GM08714 (cell line): Measurements from ENCODE around the gene OTOP1.
"Not testable (repeated sequence)": the region's sequence is repeated elsewhere in the genome, so short reads cannot be mapped to it uniquely, and the experiment has no call there.

ENCODE experiments used
- H3K4me3 ChIP-seq: fragments of 200-500 bp; sonication (Bioruptor generic); 2 replicates; pipeline ENCODE4 v1.5.1; 2014; ENCODE audit warnings: mild to moderate bottlenecking, low read length, inconsistent platforms
- ZNF274 ChIP-seq: IDR thresholded peaks from 2 replicates; pipeline ENCODE4 v1.6.1; 2012; ENCODE audit warnings: mild to moderate bottlenecking, low read depth, low read length

OTOP1 gene

GRCh38 chr4:4248885-4249203 is 22.1 kb upstream of the OTOP1 start:
- TF ChIP-seq ZNF274 = no peak
- peak overlapping the region; percentile 94; the same call in 1 of the 2 replicates for H3K4me3 ChIP-seq

- TF ChIP-seq ZNF274 = no peak
- peak within 1 kb of the TSS; percentile 94 for H3K4me3 ChIP-seq
Observed at GRCh38 chr4:4248029-4248884, 21.5 kb upstream of the OTOP1 start, which contains the start of gene TMEM128. TSS of gene TMEM128 (minus strand) at chr4:4248223. CDS start at chr4:4248202, 21 bp downstream.

GRCh38 chr4:4247696-4248028 is 20.9 kb upstream of the OTOP1 start:
- no peak for TF ChIP-seq ZNF274
- H3K4me3 ChIP-seq = peak overlapping the region; percentile 94

GRCh38 chr4:4245172-4245571 is 18.4 kb upstream of the OTOP1 start:
- no peak for TF ChIP-seq ZNF274
- no peak overlapping the region for H3K4me3 ChIP-seq

- H3K4me3 ChIP-seq = not testable (repeated sequence)
Observed at GRCh38 chr4:4239551-4239950, 12.8 kb upstream of the OTOP1 start.

- no peak for TF ChIP-seq ZNF274
- H3K4me3 ChIP-seq = no peak overlapping the region
Observed at GRCh38 chr4:4233610-4234009, 6.9 kb upstream of the OTOP1 start.

- no peak for TF ChIP-seq ZNF274
Observed at GRCh38 chr4:4228356-4228668, 1.6 kb upstream of the OTOP1 start.

GRCh38 chr4:4227510-4228355 is 1.0 kb upstream of the OTOP1 start:
- no peak for TF ChIP-seq ZNF274
- no peak overlapping the region for H3K4me3 ChIP-seq

More at GRCh38 chr4:4228356-4228668, 1.6 kb upstream of the OTOP1 start:
- no peak overlapping the region for H3K4me3 ChIP-seq

GRCh38 chr4:4225915-4226605 is 669 bp downstream of the OTOP1 start:
- no peak for TF ChIP-seq ZNF274
- no peak overlapping the region for H3K4me3 ChIP-seq

- TF ChIP-seq ZNF274 = no peak
- no peak overlapping the region for H3K4me3 ChIP-seq
Observed at GRCh38 chr4:4217113-4217512, 9.6 kb downstream of the OTOP1 start.

GRCh38 chr4:4216648-4217047 is 10.1 kb downstream of the OTOP1 start:
- H3K4me3 ChIP-seq = no peak overlapping the region
- TF ChIP-seq ZNF274 = no peak

- H3K4me3 ChIP-seq = not testable (repeated sequence)
Observed at GRCh38 chr4:4213674-4214073, 13.1 kb downstream of the OTOP1 start.

- H3K4me3 ChIP-seq = no peak overlapping the region
- TF ChIP-seq ZNF274 = no peak
Observed at GRCh38 chr4:4206204-4206603, 20.5 kb downstream of the OTOP1 start.

- no peak for TF ChIP-seq ZNF274
- no peak overlapping the region for H3K4me3 ChIP-seq
Observed at GRCh38 chr4:4204401-4204745, 22.4 kb downstream of the OTOP1 start.
